Right kidney (tissue), 1 donor: ENCODE measurements around the gene SARDH.
A peak's percentile ranks its signal among the peaks of the same experiment; 100 is the strongest.
"Not testable (repeated sequence)": the region's sequence is repeated elsewhere in the genome, so short reads cannot be mapped to it uniquely, and the experiment has no call there.

Experiments used
- DNase-seq: peaks from one replicate; pipeline ENCODE4 v3.0.0-alpha.2; 2016

Gene SARDH

GRCh38 chr9:133759146-133759900 is 21.2 kb upstream of the SARDH start:
- DNase-seq, result no peak

DNA sequence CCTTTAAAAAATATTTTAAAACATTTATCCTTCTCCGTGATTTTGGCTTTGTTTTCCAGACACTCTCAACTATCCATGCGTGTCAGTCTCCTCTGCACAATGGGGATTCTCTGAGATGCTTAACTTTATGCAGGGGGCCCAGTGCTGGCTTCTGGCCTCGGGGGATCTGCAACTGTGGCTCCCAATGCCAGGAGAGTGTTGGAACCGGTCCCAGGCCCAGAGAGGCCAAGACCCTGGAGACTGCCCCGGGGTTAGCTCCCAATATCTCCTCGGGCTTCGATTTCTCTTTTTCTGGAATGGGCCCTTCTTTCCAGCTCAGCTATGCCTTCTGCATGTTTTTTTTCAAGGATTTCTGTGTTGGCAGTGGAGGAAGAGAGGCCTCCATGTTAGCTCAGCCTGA is 20.1 kb upstream of the SARDH start:
- no peak for DNase-seq

DNA sequence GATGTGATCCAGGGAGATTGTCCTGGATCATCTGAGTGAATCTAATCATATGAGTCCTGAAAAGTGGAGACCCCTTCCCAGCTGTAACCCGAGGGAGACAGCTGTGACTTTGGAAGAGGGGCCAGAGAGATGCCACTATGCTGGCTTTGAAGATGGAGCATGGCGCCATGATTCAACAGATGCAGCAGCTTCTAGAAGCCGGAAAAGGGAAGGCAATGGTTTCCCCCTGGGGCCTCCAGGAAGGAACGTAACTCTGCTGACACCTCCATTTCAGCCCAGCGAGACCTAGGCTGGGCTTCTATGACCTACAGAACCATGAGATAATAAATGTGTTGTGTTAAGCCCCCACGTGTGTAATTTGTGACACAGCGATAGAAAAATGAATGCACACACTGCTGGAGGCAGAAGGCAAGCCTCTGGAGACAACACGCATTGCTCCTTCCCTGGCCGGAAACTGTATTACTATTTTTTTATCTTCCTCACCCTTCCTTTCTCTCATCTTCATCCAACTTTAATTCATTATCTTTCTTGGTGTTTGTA is 16.6 kb upstream of the SARDH start:
- DNase-seq, result no peak

GRCh38 chr9:133754187-133754586 is 16.0 kb upstream of the SARDH start:
- DNase-seq, result no peak

GRCh38 chr9:133752739-133753446 is 14.7 kb upstream of the SARDH start:
- DNase-seq, result no peak

DNA sequence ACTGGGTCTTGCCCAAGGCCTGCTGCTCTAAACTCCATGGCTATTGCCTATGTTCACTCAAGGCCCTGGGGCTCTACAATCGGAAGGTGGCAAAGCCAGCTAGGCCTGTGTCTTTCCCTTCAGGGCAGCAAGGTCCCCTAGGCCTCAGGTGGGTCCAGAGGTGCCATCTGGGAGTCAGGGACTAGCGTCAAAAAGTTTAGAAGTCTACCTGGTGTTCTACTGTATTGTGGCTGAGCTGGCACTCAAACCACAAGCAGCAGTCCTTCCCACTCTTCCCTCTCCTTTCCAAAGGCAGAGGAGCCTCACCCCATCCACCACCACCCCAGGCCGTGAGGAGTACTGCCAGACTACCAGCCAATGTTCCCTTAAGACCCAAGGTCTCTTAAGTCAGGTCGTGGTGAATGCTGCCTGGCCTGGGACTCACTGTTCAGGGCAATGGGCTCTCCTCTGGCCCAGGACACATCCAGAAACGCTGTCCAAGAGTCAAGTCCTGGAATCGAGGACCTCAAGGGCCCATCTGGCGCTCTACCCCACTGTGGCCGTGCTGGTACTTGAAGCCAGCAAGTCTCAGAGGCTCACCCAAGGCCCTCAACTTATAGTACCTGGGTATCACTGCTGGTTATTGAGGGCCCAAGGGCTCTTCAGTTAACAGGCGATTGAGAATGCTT is 13.0 kb upstream of the SARDH start:
- no peak for DNase-seq

- no peak for DNase-seq
Measured at GRCh38 chr9:133747309-133747708, 9.2 kb upstream of the SARDH start.

GRCh38 chr9:133744528-133744927 is 6.4 kb upstream of the SARDH start:
- DNase-seq, result not testable (repeated sequence)

DNA sequence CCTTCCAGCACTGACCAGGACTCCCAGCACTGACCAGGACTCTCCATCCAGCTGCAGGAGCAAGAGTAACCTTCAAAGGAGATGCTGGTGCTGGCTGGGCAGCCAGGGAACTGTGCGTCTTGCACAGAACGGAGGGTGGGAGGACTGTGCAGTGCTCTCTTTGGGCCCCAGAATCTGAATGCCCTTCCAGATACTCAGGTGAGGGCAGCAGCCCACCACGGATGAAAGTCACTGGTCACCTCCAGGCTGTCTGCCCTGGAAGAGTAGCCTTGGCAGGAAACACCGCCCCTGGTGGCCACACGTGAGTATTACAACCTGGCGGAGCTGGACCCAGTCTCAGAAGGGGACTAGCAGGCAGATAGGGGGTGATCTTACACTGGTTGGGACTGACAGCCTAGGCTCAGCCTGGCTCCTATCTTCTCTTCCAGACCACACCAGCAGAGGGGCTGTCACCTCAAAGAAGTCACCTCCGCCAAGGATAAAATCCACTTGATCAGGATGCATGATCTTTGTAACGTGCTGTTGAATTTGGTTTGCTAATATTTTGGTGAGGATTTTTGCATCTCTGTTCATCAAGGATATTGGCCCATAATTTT is 4.8 kb upstream of the SARDH start:
- DNase-seq, result peak; percentile 60

DNA sequence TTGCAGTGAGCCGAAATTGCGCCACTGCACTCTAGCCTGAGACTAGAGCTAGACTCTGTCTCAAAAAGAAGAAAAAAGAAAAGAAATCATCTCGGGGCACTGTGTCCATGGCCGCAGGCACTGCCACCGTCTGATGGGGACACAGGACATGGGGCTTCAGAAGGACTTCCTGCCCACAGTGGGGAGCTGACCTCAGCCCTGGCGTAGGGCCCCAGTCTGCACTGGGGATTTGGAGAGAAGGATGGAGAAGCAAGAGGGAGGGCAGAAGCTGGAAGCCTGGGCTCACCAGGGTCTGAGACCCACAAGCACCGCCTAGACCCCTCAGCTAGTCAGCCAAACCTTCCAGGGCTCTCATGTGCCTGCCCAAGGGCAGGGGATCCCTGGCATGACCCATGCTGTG is 4.1 kb upstream of the SARDH start:
- DNase-seq, result no peak

DNA sequence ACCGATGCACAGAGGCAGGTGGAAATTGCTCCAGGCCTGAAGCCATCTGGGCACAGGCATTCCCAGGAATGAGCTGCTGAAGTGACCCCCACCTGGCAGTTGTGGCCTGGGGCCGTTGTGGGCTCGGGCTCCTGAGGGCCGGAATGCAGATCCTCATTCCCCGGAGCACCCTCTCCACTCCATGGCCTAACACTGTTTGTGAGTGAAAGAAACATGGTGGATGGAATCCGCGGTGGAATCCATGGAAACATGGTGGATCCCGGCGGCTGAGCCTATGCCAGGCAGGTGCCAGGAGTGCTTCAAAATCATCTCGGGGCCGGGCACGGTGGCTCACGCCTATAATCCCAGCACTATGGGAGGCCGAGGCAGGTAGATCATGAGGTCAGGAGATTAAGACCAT is 3.6 kb upstream of the SARDH start:
- no peak for DNase-seq

DNA sequence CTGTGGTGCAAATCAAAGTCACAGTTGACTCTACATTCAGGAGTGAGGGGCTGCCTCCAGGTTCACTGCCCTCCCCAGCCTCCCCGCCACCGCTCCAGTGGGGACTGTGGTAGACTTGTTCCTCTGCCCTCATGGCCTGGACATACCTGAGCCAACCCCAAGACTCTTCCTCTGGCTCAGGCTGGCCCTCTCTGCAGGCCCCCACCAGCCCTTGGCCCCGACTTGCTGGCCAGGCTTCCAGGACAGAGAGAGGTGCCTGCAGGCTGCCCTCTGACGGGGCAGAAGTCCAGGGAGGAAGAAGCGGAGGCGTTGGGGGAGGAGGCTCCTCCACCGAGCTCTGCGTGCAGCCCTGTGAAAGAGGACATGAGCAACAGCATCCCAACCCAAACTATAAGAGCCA is 2.8 kb upstream of the SARDH start:
- DNase-seq, result no peak

- DNase-seq, result no peak
Measured at GRCh38 chr9:133739408-133740280, 1.5 kb upstream of the SARDH start.

DNA sequence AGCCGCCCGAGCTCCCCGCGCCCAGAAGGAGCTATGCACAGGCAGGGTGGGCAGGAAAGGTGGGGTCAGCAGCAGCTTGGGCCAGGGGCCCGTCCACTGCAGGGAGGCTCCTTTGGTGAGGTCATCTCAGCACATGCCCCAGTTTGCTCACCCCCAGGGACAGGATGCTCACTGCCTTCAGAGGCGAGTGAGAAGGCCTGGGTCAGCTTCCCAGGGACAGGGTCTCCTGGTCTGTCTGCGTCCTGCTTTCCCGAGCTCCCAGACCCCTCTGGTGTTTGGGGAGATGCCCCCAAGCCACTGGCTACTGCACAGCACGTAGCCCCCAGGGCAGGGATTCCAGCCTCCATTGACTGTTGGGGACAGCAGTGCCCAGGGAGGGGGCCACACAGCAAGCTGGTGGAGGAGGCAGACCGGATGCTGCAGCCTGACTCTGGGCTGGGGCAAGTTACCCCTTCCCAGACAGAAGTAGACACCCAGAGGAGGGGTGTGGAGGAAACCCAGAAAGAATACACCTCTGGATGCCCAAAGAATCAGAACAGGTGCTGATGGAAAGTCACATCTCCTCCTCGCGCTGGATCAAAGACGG is 581 bp upstream of the SARDH start:
- no peak for DNase-seq

DNA sequence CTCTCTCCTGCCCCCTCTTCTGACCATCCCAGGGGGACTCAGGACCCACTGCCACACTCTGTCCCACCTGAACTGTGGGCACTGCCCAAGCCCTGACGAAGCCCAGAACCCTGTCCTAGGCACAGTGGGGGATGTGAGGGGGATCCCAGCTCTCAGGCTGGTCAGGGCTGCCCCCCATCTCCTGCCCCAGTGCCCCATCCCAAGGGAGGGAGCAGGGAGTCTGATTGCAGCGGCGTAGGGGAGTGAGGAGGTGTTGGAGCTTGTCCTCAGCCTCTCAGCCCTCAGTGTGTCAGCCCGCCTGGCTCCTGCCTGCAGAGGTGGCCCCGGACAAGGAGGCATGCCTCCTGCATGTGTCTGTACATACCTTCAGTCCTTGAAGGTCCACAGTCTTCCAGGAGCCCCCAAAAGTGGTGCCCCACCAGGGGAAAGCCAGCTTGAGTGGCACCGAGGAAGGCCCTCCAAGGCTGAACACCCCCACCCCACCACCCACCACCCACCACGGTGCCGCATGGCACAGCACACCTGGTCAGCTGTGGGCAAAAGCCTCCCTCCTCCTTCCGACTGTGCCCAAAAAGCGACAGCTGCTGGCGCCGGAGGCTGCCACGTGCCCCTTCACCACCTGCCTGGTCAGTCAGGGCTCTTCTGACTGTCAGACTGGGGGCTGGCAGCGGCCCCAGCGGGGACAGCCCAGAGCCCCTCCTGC is 930 bp downstream of the SARDH start:
- DNase-seq, result no peak

DNA sequence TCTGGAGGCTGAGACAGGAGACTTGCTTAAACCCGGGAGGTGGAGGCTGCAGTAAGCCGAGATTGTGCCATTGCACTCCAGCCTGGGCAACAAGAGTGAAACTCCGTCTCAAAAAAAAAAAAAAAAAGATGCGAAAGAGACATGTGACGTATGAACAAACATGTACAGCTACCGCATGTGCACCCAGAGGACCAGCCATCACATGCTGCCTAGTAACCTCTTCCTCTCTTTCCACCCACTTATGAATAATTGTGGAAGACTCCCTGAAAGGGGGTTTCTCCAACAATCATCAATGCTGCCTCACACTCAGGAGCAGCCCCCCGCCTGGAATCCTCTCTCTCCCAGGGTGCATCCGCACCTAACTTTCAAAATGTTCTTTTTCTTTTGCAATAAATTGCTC is 2.2 kb downstream of the SARDH start:
- no peak for DNase-seq

DNA sequence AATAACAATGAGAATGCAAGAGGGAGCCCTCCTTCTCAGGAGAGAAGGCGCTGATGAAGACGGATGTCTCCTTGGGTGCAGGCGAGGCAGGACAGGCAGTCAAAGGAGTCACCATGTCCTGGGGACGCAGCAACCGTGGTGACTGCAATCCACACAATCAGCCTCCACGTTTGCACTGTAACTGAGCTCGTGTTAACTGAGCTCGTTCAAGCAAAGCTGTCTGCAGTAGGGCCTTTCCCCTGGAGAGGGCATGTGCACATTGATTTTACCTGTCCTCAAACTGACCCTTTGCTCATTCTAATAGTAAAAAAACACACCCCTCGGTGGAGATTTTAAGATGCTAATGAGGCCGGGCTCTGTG is 2.8 kb downstream of the SARDH start:
- DNase-seq, result no peak

- no peak for DNase-seq
Measured at GRCh38 chr9:133734590-133735414, 3.4 kb downstream of the SARDH start.

DNA sequence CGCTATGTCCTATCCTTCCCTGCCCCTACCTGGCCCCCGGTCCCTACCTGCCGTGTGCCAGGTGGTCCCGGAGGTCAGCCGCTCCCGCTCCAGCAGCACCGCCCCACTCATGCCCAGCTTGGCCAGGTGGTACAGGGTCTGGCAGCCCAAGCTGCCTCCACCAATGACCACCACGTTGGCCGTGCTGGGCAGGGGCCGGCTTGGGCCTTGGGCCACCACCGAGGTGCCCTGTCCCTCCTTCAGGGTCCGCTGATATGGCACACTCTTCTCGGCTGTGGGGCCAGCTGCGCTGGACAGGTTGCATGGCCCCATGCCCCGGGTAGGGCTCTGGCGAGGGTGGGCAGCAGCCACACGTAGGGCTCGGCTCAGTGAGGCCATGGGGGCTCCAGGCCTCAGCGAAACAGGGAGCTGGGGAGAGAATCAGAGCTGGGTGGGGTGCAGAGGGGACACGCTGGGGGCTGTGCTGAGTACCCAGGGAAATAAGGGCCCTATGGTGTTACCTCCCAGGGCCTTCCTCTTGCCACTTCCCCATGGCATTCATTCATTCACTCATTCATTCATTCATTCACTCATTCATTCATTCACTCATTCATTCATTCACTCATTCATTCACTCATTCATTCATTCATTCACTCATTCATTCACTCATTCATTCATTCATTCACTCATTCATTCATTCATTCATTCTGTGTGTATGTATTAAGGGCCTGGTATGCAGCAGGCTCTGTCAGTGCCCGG is 4.2 kb downstream of the SARDH start:
- no peak for DNase-seq
